IMR-90 (cell line): ENCODE results near the gene GADD45A. TPM values are rescaled to one million over a fixed set of nuclear protein-coding genes. Genes with fewer than 3 reads are reported as not detected.

ENCODE experiments used
- ATAC-seq: fragments of 200-7000 bp; cut with Tn5 transposase; 2 replicates; pipeline ENCODE4 v1.9.1; 2020; ENCODE audit warnings: low read depth, mild to moderate bottlenecking, moderate library complexity
- BruUV-seq: library from RNA; stranded (reverse); fragments of 400-500 nt; replicated peaks from 2 replicates; lab custom pipeline; 2021; lab: Mats Ljungman, UMichigan
- CTCF ChIA-PET: fragments of 300-600 bp; formaldehyde crosslinking; extraction: SDS; loops from one replicate; lab custom pipeline; 2021; ENCODE audit warnings: antibody characterized with exemption; lab: Yijun Ruan, JAX
- POLR2A ChIA-PET: fragments of 300-600 bp; sonication (Branson Sonifier 250); formaldehyde crosslinking; loops from one replicate; lab custom pipeline; 2022; ENCODE audit warnings: antibody characterized with exemption; ENCODE audit not compliant: unreplicated experiment; lab: Charles Lee
- DNase-seq: peaks from one replicate; pipeline ENCODE4 v3.0.0; 2013
- H2AFZ ChIP-seq: replicated peaks from 2 replicates; pipeline ENCODE3; 2013; ENCODE audit warnings: low read length, mild to moderate bottlenecking; ENCODE audit not compliant: poor library complexity
- H2AK5ac ChIP-seq: 2 replicates; pipeline ENCODE4 v1.6.1; 2013; ENCODE audit warnings: low read depth, low read length, inconsistent platforms
- H2AK9ac ChIP-seq: replicated peaks from 2 replicates; pipeline ENCODE3; 2013; ENCODE audit warnings: mild to moderate bottlenecking, low read depth, low read length, moderate library complexity; ENCODE audit not compliant: poor library complexity
- H2BK120ac ChIP-seq: 2 replicates; pipeline ENCODE4 v1.6.1; 2013; ENCODE audit warnings: low read depth, low read length, inconsistent platforms
- H2BK15ac ChIP-seq: 3 replicates; pipeline ENCODE4 v1.6.1; 2013; ENCODE audit warnings: low read depth, low read length, inconsistent platforms
- H2BK20ac ChIP-seq: 2 replicates; pipeline ENCODE4 v1.6.1; 2013; ENCODE audit warnings: low read depth, mild to moderate bottlenecking, inconsistent platforms, low read length, moderate library complexity
- H2BK5ac ChIP-seq: 2 replicates; pipeline ENCODE4 v1.6.1; 2013; ENCODE audit warnings: mild to moderate bottlenecking, low read depth, low read length, inconsistent platforms; ENCODE audit not compliant: poor library complexity, severe bottlenecking
- H3K14ac ChIP-seq: replicated peaks from 2 replicates; pipeline ENCODE4 v1.6.1; 2013; ENCODE audit warnings: low read depth, low read length, inconsistent platforms
- H3K18ac ChIP-seq: 2 replicates; pipeline ENCODE4 v1.6.1; 2013; ENCODE audit warnings: low read depth, low read length, control low read depth
- H3K23ac ChIP-seq: 2 replicates; pipeline ENCODE4 v1.6.1; 2013; ENCODE audit warnings: low read depth, low read length, inconsistent platforms
- H3K27ac ChIP-seq: 2 replicates; pipeline ENCODE4 v1.5.1; 2013; ENCODE audit warnings: mild to moderate bottlenecking, control low read depth, low read length; ENCODE audit not compliant: insufficient read depth
- H3K27me3 ChIP-seq: 2 replicates; pipeline ENCODE4 v1.6.1; 2013; ENCODE audit warnings: low read length; ENCODE audit not compliant: control insufficient read depth, insufficient read depth
- H3K36me3 ChIP-seq: 2 replicates; pipeline ENCODE4 v1.6.1; 2013; ENCODE audit warnings: low read length, mixed read lengths; ENCODE audit not compliant: control insufficient read depth, insufficient read depth
- H3K4ac ChIP-seq: 2 replicates; pipeline ENCODE4 v1.6.1; 2013; ENCODE audit warnings: low read depth, low read length, inconsistent platforms
- H3K4me1 ChIP-seq: 2 replicates; pipeline ENCODE4 v1.6.1; 2013; ENCODE audit warnings: low read length, mixed read lengths; ENCODE audit not compliant: control insufficient read depth, insufficient read depth
- H3K4me2 ChIP-seq: 2 replicates; pipeline ENCODE4 v1.6.1; 2013; ENCODE audit warnings: low read depth, mild to moderate bottlenecking, control low read depth, low read length, moderate library complexity
- H3K4me3 ChIP-seq: 2 replicates; pipeline ENCODE4 v1.5.1; 2013; ENCODE audit warnings: low read depth, mild to moderate bottlenecking, control low read depth, low read length, moderate library complexity; ENCODE audit not compliant: insufficient read depth
- H3K56ac ChIP-seq: 2 replicates; pipeline ENCODE4 v1.6.1; 2013; ENCODE audit warnings: low read length, inconsistent platforms; ENCODE audit not compliant: insufficient read depth; ENCODE audit errors: extremely low read depth
- H3K79me1 ChIP-seq, 2 experiments: 2 replicates each; pipeline ENCODE4 v1.6.1; 2013; ENCODE audit warnings: low read length in 2 of 2, inconsistent platforms in 1 of 2, low read depth in 1 of 2
- H3K9ac ChIP-seq: 2 replicates; pipeline ENCODE4 v1.6.1; 2013; ENCODE audit warnings: low read depth, low read length, control low read depth
- H3K9me1 ChIP-seq: 2 replicates; pipeline ENCODE4 v1.6.1; 2013; ENCODE audit warnings: low read length, inconsistent platforms; ENCODE audit not compliant: insufficient read depth
- H3K9me3 ChIP-seq: 2 replicates; pipeline ENCODE4 v1.6.1; 2013; ENCODE audit warnings: low read length; ENCODE audit not compliant: control insufficient read depth, insufficient read depth
- H4K20me1 ChIP-seq: 2 replicates; pipeline ENCODE4 v1.6.1; 2013; ENCODE audit warnings: low read length, inconsistent platforms; ENCODE audit not compliant: insufficient read depth
- H4K5ac ChIP-seq: 2 replicates; pipeline ENCODE4 v1.6.1; 2013; ENCODE audit warnings: mild to moderate bottlenecking, low read depth, low read length, control low read depth
- H4K8ac ChIP-seq, 2 experiments: 2 replicates each; pipeline ENCODE4 v1.6.1; 2013; ENCODE audit warnings: low read depth in 2 of 2, low read length in 2 of 2, control low read depth in 1 of 2, inconsistent platforms in 1 of 2
- H4K91ac ChIP-seq: 2 replicates; pipeline ENCODE4 v1.6.1; 2013; ENCODE audit warnings: low read depth, low read length, inconsistent platforms; ENCODE audit not compliant: insufficient read depth
- BHLHE40 ChIP-seq: fragments of 150-350 bp; IDR thresholded peaks from 2 replicates; pipeline ENCODE4 v1.6.1; 2016; ENCODE audit warnings: mild to moderate bottlenecking, low read depth, low read length
- CEBPB ChIP-seq: IDR thresholded peaks from 2 replicates; pipeline ENCODE4 v1.6.1; 2012; ENCODE audit warnings: low read depth, low read length, improper control_type of control experiment
- CHD1 ChIP-seq: IDR thresholded peaks from 2 replicates; pipeline ENCODE4 v1.6.1; 2012; ENCODE audit warnings: low read depth, low read length, improper control_type of control experiment
- MAFK ChIP-seq: IDR thresholded peaks from 2 replicates; pipeline ENCODE4 v1.6.1; 2012; ENCODE audit warnings: low read depth, low read length, improper control_type of control experiment
- MXI1 ChIP-seq: IDR thresholded peaks from 2 replicates; pipeline ENCODE4 v1.6.1; 2012; ENCODE audit warnings: low read depth, mild to moderate bottlenecking, low read length, moderate library complexity, borderline replicate concordance
- RFX5 ChIP-seq: IDR thresholded peaks from 2 replicates; pipeline ENCODE4 v1.8.0; 2012; ENCODE audit warnings: low read depth, mild to moderate bottlenecking, low read length, moderate library complexity
- SMC3 ChIP-seq: fragments of 150-350 bp; IDR thresholded peaks from 2 replicates; pipeline ENCODE4 v1.6.1; 2016; ENCODE audit warnings: low read depth, mild to moderate bottlenecking, antibody characterized with exemption, low read length, moderate library complexity
- WGBS, 2 experiments: methylation state at CpG; one replicate each; pipeline versions ENCODE4 v1.1.5 to v1.1.7; 2013; ENCODE audit warnings: missing lambda C conversion rate in 2 of 2; ENCODE audit not compliant: insufficient read length in 1 of 2; ENCODE audit errors: extremely low coverage in 2 of 2; 5-methylcytosine and 5-hydroxymethylcytosine counted together
- dilution Hi-C: fragments of 300-500 bp; cut with HindIII; formaldehyde crosslinking; loops from one replicate; pipeline ENCODE4 v1.14.3; 2018; ENCODE audit warnings: low sequenced_read_pairs; ENCODE audit not compliant: unreplicated experiment
- in situ Hi-C: fragments of 300-500 bp; cut with MboI; formaldehyde crosslinking; loops from 3 replicates; pipeline ENCODE4 v1.14.3; 2019; ENCODE audit warnings: low sequenced_read_pairs, inconsistent platforms, mixed read lengths
- intact Hi-C: fragments of 100-400 bp; cut with micrococcal nuclease; formaldehyde crosslinking; loops from 2 replicates; pipeline ENCODE4 v1.10.0; 2022
- polyA plus RNA-seq, 3 experiments: library from polyadenylated mRNA; depleted of rRNA; stranded (reverse); fragments of >200 nt; gene quantifications; 2 replicates each; pipeline ENCODE4 v1.2.3, GENCODE V29; 2012; ENCODE audit warnings: low replicate concordance in 1 of 3
- total RNA-seq: library from RNA; depleted of rRNA; stranded (reverse); fragments of >200 nt; gene quantifications from 2 replicates; pipeline ENCODE4 v1.2.3, GENCODE V29; 2012

Gene GADD45A
- total and polyA plus RNA-seq, 2 of the 4 experiments (the other 2 are of a cell fraction), result 10.9 to 114 TPM

DNA sequence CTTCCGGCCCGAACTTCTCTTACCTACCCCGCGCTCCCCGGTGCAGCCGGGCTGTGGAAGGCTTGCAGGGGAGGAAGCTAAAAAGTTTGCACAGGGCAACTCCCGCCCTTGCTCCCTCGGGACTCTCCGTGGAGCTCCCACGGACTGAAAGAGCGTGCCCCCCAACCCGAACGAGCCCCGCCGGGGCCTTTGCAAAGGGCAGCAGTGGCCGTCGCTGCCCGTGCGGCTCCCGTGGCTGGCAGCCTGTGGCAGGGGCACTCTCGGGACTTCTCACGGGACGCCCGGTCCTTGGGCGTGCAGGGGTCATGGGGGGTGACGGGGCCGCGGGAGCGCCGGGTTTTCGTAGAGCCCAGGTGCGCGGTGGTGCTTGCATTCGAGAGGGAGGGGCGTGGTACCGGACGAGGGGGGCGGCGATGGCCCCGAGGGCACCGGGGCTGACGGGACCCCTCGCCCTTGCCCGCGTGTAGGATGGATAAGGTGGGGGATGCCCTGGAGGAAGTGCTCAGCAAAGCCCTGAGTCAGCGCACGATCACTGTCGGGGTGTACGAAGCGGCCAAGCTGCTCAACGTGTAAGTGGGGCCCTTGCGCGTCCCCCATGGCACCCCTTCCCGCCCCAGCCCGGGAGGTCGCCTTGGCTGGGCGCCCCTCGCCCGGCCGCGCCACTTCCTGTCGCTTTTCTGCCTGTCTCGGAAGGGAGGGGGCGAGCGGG, 711 bp downstream of the GADD45A start:
- peaks cover 7% of the 10 kb centered on the region for H3K9me1 ChIP-seq
- H2BK15ac ChIP-seq, result no peak overlapping the region
- peak overlapping the region; percentile 99 for H2BK5ac ChIP-seq
- DNase-seq (no peak), ATAC-seq (peak; percentile 0; the same call in 1 of the 2 replicates)
- H3K14ac ChIP-seq, result peak overlapping the region; percentile 96
- intact Hi-C loops (loop anchor here (1.0 to 5.0 kb wide), 5 partner anchors 63 to 427 kb away; partner anchors contain the start of gene GNG12), in situ Hi-C loops (loop anchor here (25.0 kb wide), 1 partner anchor 123 kb away; no protein-coding TSS in a partner anchor), dilution Hi-C loops (no loop called here)
- H3K18ac ChIP-seq, result peak overlapping the region; percentile 71
- no peaks in the 10 kb centered on the region for H3K27me3 ChIP-seq
- H3K23ac ChIP-seq, result peak overlapping the region; percentile 82
- peak overlapping the region; percentile 96 for H2BK120ac ChIP-seq
- H4K20me1 ChIP-seq, result peaks cover 21% of the 10 kb centered on the region
- ChIA-PET CTCF (interaction anchor here (1.3 to 2.5 kb wide), 5 partner anchors 74 to 151 kb away, joined by 4 to 15 read pairs (median 11); no protein-coding TSS in a partner anchor), POLR2A (interaction anchor here (0.6 to 2.4 kb wide), 8 partner anchors 9 to 153 kb away, joined by 3 to 11 read pairs (median 6); no protein-coding TSS in a partner anchor)
- 0% methylated on average over 14 of the region's 65 CpGs; no CpG with 5 or more reads in 1 of the 2 experiments for WGBS, 2 experiments
- 0 out of 2 replicates have a peak, but pooled peaks have one; percentile 78 for TF ChIP-seq CHD1
- TF ChIP-seq MAFK, result peak; percentile 47
- TF ChIP-seq RFX5, result no peak
- TF ChIP-seq MXI1, result no peak
- no peak for TF ChIP-seq SMC3
- TF ChIP-seq CEBPB, result no peak
- TF ChIP-seq BHLHE40, result peak; percentile 73
- BruUV-seq, result no TSS peak
- H4K91ac ChIP-seq, result peak overlapping the region; percentile 95
- no peaks in the 10 kb centered on the region for H3K9me3 ChIP-seq
- H4K8ac ChIP-seq, result peak overlapping the region; percentile 56 to 61
- H3K4ac ChIP-seq, result peak overlapping the region; percentile 99
- H3K27ac ChIP-seq, result peak overlapping the region; percentile 98
- H3K4me2 ChIP-seq, result peak overlapping the region; percentile 84
- H4K5ac ChIP-seq, result peak overlapping the region; percentile 92
- peak overlapping the region; percentile 92 for H3K56ac ChIP-seq
- peaks cover 10 to 31% of the 10 kb centered on the region in 2 experiments for H3K79me1 ChIP-seq
- H3K4me1 ChIP-seq, result peaks cover 12% of the 10 kb centered on the region
- H2AK5ac ChIP-seq, result peak overlapping the region; percentile 91
- peak overlapping the region; percentile 99 for H2AK9ac ChIP-seq
- H2BK20ac ChIP-seq, result no peak overlapping the region
- peak overlapping the region; percentile 99 for H3K4me3 ChIP-seq
- peaks cover 12% of the 10 kb centered on the region for H3K36me3 ChIP-seq
- H3K9ac ChIP-seq, result peak overlapping the region; percentile 96
- peak overlapping the region; percentile 78 for H2AFZ ChIP-seq
